IPS-18a (cell line): ENCODE measurements around the gene ABCG4.
"Not testable (repeated sequence)": the region's sequence is repeated elsewhere in the genome, so short reads cannot be mapped to it uniquely, and the experiment has no call there.

Source experiments
- H3K27ac ChIP-seq: one replicate; pipeline ENCODE4 v1.5.1; 2013; ENCODE audit warnings: low read length
- H3K27me3 ChIP-seq: one replicate; pipeline ENCODE4 v1.6.1; 2013; ENCODE audit warnings: mild to moderate bottlenecking, low read length; ENCODE audit not compliant: control insufficient read depth, insufficient read depth
- H3K36me3 ChIP-seq: one replicate; pipeline ENCODE4 v1.6.1; 2013; ENCODE audit warnings: low read depth, low read length; ENCODE audit not compliant: control insufficient read depth
- H3K4me1 ChIP-seq: one replicate; pipeline ENCODE4 v1.6.1; 2013; ENCODE audit warnings: low read depth, low read length; ENCODE audit not compliant: control insufficient read depth
- H3K4me3 ChIP-seq: one replicate; pipeline ENCODE4 v1.5.1; 2013; ENCODE audit warnings: low read length
- H3K9ac ChIP-seq: one replicate; pipeline ENCODE4 v1.6.1; 2013; ENCODE audit warnings: mild to moderate bottlenecking, low read length, moderate library complexity
- H3K9me3 ChIP-seq: one replicate; pipeline ENCODE4 v1.6.1; 2013; ENCODE audit warnings: low read depth, low read length; ENCODE audit not compliant: control insufficient read depth

ABCG4 gene

DNA sequence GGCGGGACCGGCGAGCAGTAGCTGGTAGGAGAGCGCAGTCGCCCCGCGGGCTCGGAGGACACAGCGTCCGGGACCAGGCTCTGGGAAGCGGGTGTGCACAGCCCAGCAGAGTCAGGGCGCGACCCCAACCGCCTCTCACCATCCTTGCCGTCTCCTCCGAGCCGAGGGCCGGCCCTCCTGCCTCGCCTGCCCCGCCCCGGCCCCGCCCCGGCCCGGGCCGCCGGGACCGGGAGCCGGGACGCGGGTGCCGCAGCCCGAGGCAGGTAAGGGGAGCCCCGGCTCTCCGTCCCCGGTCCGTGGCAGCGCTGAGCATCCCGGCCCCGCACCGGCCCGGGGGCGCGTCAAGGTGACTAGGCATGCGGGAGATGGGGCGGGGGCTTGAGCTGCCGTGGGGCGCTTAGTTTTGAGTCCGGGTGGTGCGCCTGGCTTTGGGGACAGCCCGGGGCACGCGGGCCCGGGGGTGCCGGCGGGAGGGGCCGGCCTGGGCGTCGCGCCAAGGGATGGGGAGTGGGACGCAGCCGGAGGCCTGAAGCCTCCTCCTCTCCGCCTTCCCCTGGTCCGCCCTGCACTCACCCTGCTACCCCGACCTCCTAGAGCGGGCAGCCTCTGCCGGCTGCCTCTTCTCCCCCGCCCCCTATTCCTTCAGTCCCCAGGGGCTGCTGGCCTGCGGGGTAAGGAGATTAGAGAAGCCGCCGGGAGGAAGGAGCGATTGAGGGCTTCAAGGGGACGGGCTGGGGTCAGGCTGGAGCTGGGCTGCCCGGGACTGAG lies at the start of gene ABCG4:
TSS of gene ABCG4 (plus strand) at position 35 of the 768 bp plus-strand sequence. CDS start 914 bp downstream, outside the sequence.
- Histone ChIP-seq H3K4me1 (peaks cover 16% of the 10 kb centered on the region), H3K9ac (no peak within 1 kb of the TSS), H3K4me3 (peak within 1 kb of the TSS; percentile 69), H3K27me3 (peaks cover 61% of the 10 kb centered on the region), H3K27ac (no peak within 1 kb of the TSS), H3K9me3 (no peaks in the 10 kb centered on the region), H3K36me3 (no peaks in the 10 kb centered on the region)

DNA sequence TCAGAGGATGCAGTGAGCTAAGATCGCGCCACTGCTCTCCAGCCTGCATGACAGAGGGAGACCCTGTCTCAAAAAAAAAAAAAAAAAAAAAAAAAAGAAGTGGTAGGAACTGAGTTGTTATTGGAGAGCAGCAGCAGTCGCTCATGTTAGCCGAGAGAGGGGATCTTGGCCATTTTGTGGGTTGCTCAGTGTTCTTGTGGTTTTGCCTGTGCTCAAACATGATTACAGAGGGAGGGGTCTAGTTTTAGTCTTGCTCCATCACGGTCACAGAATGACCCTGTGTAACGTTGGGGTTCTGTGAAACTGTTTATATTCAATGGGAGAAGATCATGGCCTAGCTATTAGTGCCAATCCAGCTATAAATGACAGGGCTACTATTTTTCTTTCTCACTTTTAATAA lies 49.1 kb upstream of the ABCG4 start:
- no peak overlapping the region for H3K4me3 ChIP-seq
- H3K9ac ChIP-seq, result no peak overlapping the region
- H3K9me3 ChIP-seq, result no peaks in the 10 kb centered on the region
- peaks cover 14% of the 10 kb centered on the region for H3K4me1 ChIP-seq
- no peak overlapping the region for H3K27ac ChIP-seq
- H3K36me3 ChIP-seq, result peaks cover 18% of the 10 kb centered on the region
- no peaks in the 10 kb centered on the region for H3K27me3 ChIP-seq

- peak overlapping the region; percentile 81 for H3K4me3 ChIP-seq
- no peaks in the 10 kb centered on the region for H3K27me3 ChIP-seq
- H3K9ac ChIP-seq, result peak overlapping the region; percentile 93
- peaks cover 18% of the 10 kb centered on the region for H3K36me3 ChIP-seq
- peaks cover 14% of the 10 kb centered on the region for H3K4me1 ChIP-seq
- no peaks in the 10 kb centered on the region for H3K9me3 ChIP-seq
- no peak overlapping the region for H3K27ac ChIP-seq
These were observed 48.4 kb upstream of the ABCG4 start for GRCh38 chr11:119100246-119100970.

- Histone ChIP-seq H3K4me1 (peaks cover 10% of the 10 kb centered on the region), H3K27me3 (no peaks in the 10 kb centered on the region), H3K36me3 (peaks cover 18% of the 10 kb centered on the region), H3K4me3 (peak overlapping the region; percentile 81), H3K9ac (peak overlapping the region; percentile 93), H3K9me3 (no peaks in the 10 kb centered on the region), H3K27ac (peak overlapping the region; percentile 100)
These were observed 47.7 kb upstream of the ABCG4 start for GRCh38 chr11:119100994-119101758.

- peaks cover 18% of the 10 kb centered on the region for H3K36me3 ChIP-seq
These were observed 47.0 kb upstream of the ABCG4 start, which contains the start of gene DPAGT1 for GRCh38 chr11:119101759-119102423. Gene DPAGT1, minus strand, starts transcription at chr11:119101853. Its CDS starts 198 bp downstream, at chr11:119101655.

DNA sequence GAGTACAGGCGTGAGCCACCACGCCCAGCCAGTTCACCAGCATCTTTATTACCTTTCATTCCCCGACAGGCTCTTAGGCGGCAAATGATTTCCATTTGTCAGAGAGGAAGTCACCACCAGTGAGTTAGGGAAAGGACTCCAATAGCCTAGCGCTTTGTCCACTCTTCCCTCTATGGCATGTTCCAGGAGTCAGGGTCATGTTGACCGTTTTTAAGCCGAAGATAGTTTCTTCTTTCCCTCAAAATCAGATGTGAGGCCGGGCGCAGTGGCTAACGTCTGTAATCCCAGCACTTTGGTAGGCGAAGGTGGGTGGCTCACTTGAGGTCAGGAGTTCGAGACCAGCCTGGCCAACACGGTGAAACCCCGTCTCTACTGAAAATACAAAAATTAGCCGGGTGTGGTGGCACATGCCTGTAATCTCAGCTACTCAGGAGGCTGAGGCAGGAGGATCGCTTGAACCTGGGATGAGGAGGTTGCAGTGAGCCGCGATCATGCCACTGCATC lies 45.6 kb upstream of the ABCG4 start:
- H3K36me3 ChIP-seq, H3K27ac ChIP-seq, H3K27me3 ChIP-seq, H3K9me3 ChIP-seq: not testable (repeated sequence)
- Histone ChIP-seq H3K4me1 (peaks cover 20% of the 10 kb centered on the region), H3K9ac (peak overlapping the region; percentile 93), H3K4me3 (peak overlapping the region; percentile 81)

More at GRCh38 chr11:119101759-119102423, 47.0 kb upstream of the ABCG4 start, which contains the start of gene DPAGT1:
- peak within 1 kb of the TSS; percentile 81 for H3K4me3 ChIP-seq
- peaks cover 17% of the 10 kb centered on the region for H3K4me1 ChIP-seq
- no peaks in the 10 kb centered on the region for H3K9me3 ChIP-seq
- peak within 1 kb of the TSS; percentile 93 for H3K9ac ChIP-seq
- H3K27me3 ChIP-seq, result no peaks in the 10 kb centered on the region
- H3K27ac ChIP-seq, result peak within 1 kb of the TSS; percentile 100

GRCh38 chr11:119103793-119104192 lies 45.1 kb upstream of the ABCG4 start:
- H3K4me1 ChIP-seq, result peaks cover 23% of the 10 kb centered on the region
- no peak overlapping the region for H3K27ac ChIP-seq
- no peak overlapping the region for H3K9ac ChIP-seq
- H3K4me3 ChIP-seq, result no peak overlapping the region
- H3K27me3 ChIP-seq, result peaks cover 15% of the 10 kb centered on the region
- H3K36me3 ChIP-seq, result no peaks in the 10 kb centered on the region
- no peaks in the 10 kb centered on the region for H3K9me3 ChIP-seq

DNA sequence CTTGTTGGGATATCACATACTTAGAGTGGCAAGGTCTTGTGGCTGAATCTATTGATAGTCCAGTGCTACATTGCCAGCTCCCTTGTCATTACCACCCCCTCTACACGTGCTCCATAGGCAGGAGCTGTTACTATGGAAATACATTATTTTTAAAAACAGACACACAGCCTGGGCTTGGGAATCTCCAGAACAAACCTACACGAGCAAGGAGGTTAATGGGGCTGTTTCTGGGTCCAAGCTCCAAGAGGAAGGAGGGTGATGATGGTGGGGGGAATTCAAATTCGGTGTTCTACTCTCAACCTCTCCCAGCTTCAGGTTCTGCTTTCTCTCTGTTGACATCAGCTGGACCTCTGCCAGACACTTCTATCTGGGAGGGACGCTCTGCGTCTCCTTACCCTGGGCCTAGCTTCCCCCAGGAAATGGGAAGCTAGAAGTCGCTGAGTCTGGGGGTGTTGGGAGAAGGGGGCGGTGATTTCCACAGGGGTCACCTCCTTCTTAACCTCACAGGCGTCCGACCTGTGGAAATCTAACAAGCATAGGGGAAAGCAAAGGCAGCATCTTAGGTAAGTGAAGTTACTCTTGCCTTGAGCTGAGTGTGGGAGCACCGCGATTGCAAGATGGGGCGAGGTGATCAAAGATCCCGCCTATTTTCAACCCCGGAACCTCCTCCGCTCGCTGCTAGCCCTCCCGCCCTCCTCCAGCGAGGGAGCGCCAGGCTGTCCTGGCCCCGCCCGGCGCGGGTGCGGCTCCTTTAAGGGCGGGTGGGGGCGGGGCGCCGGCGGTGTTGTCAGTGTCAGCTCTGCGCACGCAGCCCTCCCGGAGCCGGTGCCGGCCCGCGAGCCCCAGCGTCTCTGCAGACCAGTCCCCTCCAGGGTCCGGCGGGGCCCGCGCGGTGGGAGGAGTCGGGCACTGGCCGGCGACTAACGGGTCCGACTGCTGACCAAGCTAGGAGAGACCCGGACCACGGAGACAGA lies 42.0 kb upstream of the ABCG4 start, which contains the start of gene C2CD2L:
TSS of gene C2CD2L (plus strand) at position 781 of the 974 bp plus-strand sequence. CDS start 398 bp downstream, outside the sequence.
- H3K4me1 ChIP-seq, result peaks cover 13% of the 10 kb centered on the region
- peak within 1 kb of the TSS; percentile 46 for H3K9ac ChIP-seq
- no peaks in the 10 kb centered on the region for H3K9me3 ChIP-seq
- no peak within 1 kb of the TSS for H3K27ac ChIP-seq
- H3K27me3 ChIP-seq, result peaks cover 19% of the 10 kb centered on the region
- H3K4me3 ChIP-seq, result peak within 1 kb of the TSS; percentile 62
- H3K36me3 ChIP-seq, result no peaks in the 10 kb centered on the region

DNA sequence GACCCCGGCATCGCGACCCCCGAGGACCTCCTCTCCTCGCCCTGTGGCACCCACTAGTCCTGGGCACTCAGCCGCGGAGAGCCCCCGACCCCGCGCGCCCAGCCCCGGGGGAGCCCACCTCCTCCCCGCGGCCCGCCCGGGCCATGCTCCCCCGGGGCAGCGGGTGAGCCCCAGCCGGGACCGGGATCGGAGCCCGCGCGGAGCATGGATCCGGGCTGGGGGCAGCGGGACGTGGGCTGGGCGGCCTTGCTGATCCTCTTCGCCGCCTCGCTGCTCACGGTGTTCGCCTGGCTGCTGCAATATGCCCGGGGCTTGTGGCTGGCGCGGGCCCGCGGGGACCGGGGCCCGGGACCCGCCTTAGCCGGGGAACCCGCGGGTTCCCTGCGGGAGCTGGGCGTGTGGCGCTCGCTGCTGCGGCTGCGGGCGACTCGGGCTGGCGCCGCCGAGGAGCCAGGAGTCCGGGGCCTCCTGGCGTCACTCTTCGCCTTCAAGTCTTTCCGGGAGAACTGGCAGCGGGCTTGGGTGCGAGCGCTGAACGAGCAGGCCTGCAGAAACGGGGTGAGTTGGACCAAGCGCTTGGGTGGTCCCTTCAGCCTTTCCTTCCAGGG lies 41.2 kb upstream of the ABCG4 start:
- Histone ChIP-seq H3K27ac (no peak overlapping the region), H3K4me1 (peaks cover 13% of the 10 kb centered on the region), H3K36me3 (no peaks in the 10 kb centered on the region), H3K9me3 (no peaks in the 10 kb centered on the region), H3K27me3 (peaks cover 19% of the 10 kb centered on the region), H3K9ac (no peak overlapping the region), H3K4me3 (peak overlapping the region; percentile 62)
